IPS-15b (cell line): ENCODE data around the gene SPINK8.
"Not testable (repeated sequence)": the region's sequence is repeated elsewhere in the genome, so short reads cannot be mapped to it uniquely, and the experiment has no call there.

ENCODE experiments used
- H3K27me3 ChIP-seq: one replicate; pipeline ENCODE4 v1.6.1; 2013; ENCODE audit warnings: low read length; ENCODE audit not compliant: control insufficient read depth, insufficient read depth
- H3K36me3 ChIP-seq: one replicate; pipeline ENCODE4 v1.6.1; 2013; ENCODE audit warnings: low read length; ENCODE audit not compliant: control insufficient read depth, insufficient read depth
- H3K4me1 ChIP-seq: one replicate; pipeline ENCODE4 v1.6.1; 2013; ENCODE audit warnings: mild to moderate bottlenecking, low read length; ENCODE audit not compliant: control insufficient read depth, insufficient read depth
- H3K4me3 ChIP-seq: one replicate; pipeline ENCODE4 v1.5.1; 2013; ENCODE audit warnings: low read depth, low read length
- H3K9ac ChIP-seq: one replicate; pipeline ENCODE4 v1.6.1; 2013; ENCODE audit warnings: low read depth, mild to moderate bottlenecking, low read length
- H3K9me3 ChIP-seq: one replicate; pipeline ENCODE4 v1.6.1; 2013; ENCODE audit warnings: mild to moderate bottlenecking, low read length; ENCODE audit not compliant: control insufficient read depth, insufficient read depth

SPINK8 gene

DNA sequence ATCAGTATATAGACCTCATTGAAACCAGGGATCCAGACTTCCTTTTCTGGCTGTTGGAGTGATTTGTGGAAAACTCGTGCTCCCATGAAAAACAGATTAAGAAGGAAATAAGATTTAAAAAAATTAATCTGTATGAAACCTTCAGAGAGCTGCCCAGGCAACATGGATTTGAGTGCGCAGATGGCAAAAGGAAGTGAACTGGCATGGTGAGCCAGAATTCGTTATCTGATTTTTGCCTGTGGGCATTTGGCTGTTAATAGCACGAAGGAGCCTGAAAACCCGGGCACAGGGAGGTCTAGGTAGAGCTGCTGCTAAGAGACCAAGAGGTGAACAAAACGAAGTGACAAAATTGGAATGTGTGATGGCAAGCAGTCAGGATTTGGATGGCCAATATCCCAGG, 19.1 kb upstream of the SPINK8 start:
- Histone ChIP-seq H3K4me3 (no peak overlapping the region), H3K9ac (no peak overlapping the region), H3K27me3 (no peaks in the 10 kb centered on the region)

GRCh38 chr3:48347500-48347899, 14.0 kb upstream of the SPINK8 start:
- H3K36me3 ChIP-seq, result no peaks in the 10 kb centered on the region
- H3K9ac ChIP-seq, result no peak overlapping the region

More for the DNA sequence above, 19.1 kb upstream of the SPINK8 start:
- Histone ChIP-seq H3K36me3 (no peaks in the 10 kb centered on the region), H3K4me1 (no peaks in the 10 kb centered on the region), H3K9me3 (no peaks in the 10 kb centered on the region)

DNA sequence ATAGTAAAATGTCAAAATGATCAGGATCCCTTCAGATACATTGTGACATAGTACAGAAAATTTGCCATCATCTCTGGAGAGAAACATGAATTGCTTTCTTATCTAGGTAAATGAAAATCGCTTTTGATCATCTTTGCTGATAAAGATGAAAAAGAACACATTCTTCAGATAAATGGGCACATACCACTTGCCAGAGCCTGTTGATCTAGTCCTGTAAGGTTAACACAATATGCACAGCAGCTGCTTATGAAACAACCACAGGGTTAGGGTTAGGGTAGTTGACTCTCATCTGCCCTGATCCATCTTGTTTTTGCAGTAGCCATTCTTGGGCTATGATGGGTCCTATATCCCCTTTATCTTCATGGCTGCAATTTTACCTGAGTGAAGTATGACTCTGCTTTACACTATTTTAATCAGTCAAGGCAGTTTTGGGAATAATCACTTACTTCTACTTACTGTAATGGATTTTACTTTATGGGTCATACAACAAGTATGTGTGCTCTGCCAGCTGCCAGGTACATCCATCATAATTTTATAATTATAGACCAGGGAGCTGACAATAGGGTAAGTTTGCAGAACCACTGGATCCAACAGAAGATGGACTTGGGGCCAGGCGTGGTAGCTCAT, 12.6 kb upstream of the SPINK8 start:
- no peaks in the 10 kb centered on the region for H3K4me1 ChIP-seq
- H3K36me3 ChIP-seq, result no peaks in the 10 kb centered on the region
- H3K4me3 ChIP-seq, result no peak overlapping the region

More at GRCh38 chr3:48347500-48347899, 14.0 kb upstream of the SPINK8 start:
- Histone ChIP-seq H3K9me3 (no peaks in the 10 kb centered on the region), H3K4me1 (no peaks in the 10 kb centered on the region), H3K27me3 (peaks cover 2% of the 10 kb centered on the region), H3K4me3 (no peak overlapping the region)

DNA sequence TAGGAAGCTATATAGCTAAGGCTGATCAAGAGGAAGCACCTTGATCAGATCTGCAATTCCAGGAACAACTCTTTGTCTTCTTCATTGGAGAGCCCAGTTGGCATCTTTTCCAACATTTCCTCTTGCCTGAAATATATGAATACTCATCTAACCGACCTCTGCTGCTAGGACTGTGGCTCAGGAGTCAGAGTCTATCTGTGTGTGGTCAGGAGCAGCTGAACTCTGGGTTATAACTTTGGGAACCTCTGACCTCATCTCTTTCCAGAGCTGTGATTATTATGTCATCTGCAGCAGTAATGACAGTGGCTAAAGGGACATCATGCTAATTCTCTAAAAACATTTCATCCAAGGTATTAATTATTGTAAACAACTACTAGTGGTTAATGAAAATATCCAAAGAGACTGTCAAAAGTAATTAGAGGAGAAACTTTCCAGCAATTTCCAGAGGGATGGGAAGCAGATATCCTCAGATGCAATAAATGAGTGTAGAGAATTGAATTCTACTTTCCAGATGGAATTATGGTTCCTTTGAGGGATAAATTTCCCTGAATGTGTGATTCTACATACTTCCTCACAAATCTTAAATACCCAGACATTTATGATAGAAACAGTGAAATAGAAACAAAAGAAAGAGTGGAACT, 11.5 kb upstream of the SPINK8 start:
- Histone ChIP-seq H3K9me3 (no peaks in the 10 kb centered on the region), H3K9ac (no peak overlapping the region), H3K4me3 (no peak overlapping the region), H3K36me3 (no peaks in the 10 kb centered on the region), H3K4me1 (no peaks in the 10 kb centered on the region), H3K27me3 (peaks cover 2% of the 10 kb centered on the region)

More for the DNA sequence above, 12.6 kb upstream of the SPINK8 start:
- no peaks in the 10 kb centered on the region for H3K9me3 ChIP-seq
- H3K27me3 ChIP-seq, result peaks cover 2% of the 10 kb centered on the region
- no peak overlapping the region for H3K9ac ChIP-seq

GRCh38 chr3:48343432-48343831, 10.0 kb upstream of the SPINK8 start:
- H3K9ac ChIP-seq, result no peak overlapping the region
- H3K4me3 ChIP-seq, result no peak overlapping the region
- H3K9me3 ChIP-seq, result no peaks in the 10 kb centered on the region
- no peaks in the 10 kb centered on the region for H3K36me3 ChIP-seq
- H3K4me1 ChIP-seq, result no peaks in the 10 kb centered on the region
- peaks cover 2% of the 10 kb centered on the region for H3K27me3 ChIP-seq

DNA sequence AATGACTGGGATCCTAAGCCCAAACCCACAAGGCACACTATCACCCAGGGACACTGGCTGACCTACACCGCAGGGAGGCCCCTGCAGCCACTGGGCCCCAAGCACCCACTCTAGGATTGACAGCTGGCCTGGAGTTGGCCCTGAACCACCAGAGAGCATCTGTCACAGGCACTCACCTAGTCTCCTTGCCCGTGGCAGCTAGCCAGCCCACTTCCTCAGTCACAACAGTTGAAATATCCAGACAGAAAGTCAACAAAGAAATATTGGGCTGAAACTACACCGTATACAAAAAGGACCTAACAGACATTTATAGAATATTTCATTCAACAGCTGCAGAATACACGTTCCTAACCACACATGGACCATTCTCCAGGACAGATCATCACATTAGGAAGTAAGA, 5.2 kb upstream of the SPINK8 start:
- Histone ChIP-seq H3K4me1 (no peaks in the 10 kb centered on the region), H3K4me3 (no peak overlapping the region), H3K36me3 (no peaks in the 10 kb centered on the region), H3K9me3 (no peaks in the 10 kb centered on the region), H3K9ac (no peak overlapping the region), H3K27me3 (no peaks in the 10 kb centered on the region)

DNA sequence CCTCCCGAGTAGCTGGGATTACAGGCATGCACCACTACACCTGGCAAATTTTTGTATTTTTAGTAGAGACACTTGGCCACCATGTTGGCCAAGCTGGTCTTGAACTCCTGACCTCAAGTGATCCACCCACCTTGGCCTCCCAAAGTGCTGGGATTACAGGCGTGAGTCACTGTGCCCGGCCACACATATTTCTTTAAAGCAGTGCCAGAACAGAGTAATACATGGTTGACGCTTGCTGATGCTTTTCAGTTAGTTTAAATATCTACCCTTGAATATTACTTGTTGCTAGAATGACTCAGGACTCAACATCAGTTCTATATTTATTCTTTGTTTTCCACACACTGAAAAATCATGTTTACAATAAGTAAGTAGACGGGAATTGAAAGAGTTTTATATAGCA, 4.1 kb upstream of the SPINK8 start:
- not testable (repeated sequence) for H3K36me3 ChIP-seq, H3K9ac ChIP-seq, H3K4me1 ChIP-seq, H3K27me3 ChIP-seq, H3K4me3 ChIP-seq, H3K9me3 ChIP-seq

DNA sequence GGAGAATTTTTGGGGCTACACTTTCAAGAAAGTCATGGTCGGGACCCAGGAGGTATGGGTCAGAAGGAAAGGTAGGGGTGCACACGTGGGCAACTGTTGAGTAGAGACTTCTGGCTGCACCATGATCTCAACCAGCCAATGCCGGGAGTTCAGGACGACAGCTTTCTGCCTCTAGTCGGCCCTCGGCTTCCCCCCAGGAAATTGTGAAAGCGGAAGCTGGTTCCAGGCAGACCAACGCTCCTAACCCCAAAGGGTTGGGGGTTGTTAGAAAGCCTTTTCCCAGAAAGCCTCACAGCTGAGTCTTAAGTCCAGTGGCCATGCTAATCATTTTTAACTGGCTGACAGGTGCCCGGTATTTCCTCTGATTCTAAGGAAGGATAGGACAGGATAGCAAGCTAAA, 1.8 kb upstream of the SPINK8 start:
- not testable (repeated sequence) for H3K4me1 ChIP-seq, H3K9me3 ChIP-seq, H3K36me3 ChIP-seq, H3K27me3 ChIP-seq, H3K4me3 ChIP-seq, H3K9ac ChIP-seq

DNA sequence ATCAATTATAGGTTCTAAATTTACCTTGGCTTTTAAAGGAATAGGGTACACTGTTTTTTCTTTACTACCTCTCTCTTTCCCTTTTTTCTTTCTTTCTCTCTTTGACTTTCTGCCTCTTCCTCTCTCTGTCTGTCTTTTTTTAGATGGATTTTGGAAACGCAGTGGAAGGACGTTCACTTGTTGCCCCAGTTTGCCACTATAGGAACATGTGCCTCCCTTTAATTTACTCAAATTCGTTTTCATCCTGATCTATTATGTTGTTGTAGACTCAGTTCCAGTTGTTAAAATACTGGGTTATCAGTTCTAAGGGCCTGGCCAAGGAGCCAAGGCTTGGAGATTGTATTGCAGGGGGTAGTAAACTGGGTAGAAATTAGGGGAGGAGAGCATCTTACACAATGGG, 1.1 kb upstream of the SPINK8 start:
- Histone ChIP-seq H3K36me3 (no peaks in the 10 kb centered on the region), H3K4me1 (peaks cover 3% of the 10 kb centered on the region), H3K27me3 (no peaks in the 10 kb centered on the region), H3K9me3 (no peaks in the 10 kb centered on the region), H3K4me3 (no peak overlapping the region), H3K9ac (no peak overlapping the region)

- not testable (repeated sequence) for H3K4me1 ChIP-seq, H3K36me3 ChIP-seq, H3K9ac ChIP-seq, H3K27me3 ChIP-seq, H3K9me3 ChIP-seq, H3K4me3 ChIP-seq
Observed at GRCh38 chr3:48331706-48332435, 1.6 kb downstream of the SPINK8 start.

GRCh38 chr3:48320996-48321395, 12.5 kb downstream of the SPINK8 start:
- H3K9ac ChIP-seq, result no peak overlapping the region
- H3K4me3 ChIP-seq, result no peak overlapping the region
- no peaks in the 10 kb centered on the region for H3K27me3 ChIP-seq
- no peaks in the 10 kb centered on the region for H3K4me1 ChIP-seq
- H3K9me3 ChIP-seq, result no peaks in the 10 kb centered on the region
- no peaks in the 10 kb centered on the region for H3K36me3 ChIP-seq
